Measurements from ENCODE around the gene CACNG7.

CACNG7 gene

DNA sequence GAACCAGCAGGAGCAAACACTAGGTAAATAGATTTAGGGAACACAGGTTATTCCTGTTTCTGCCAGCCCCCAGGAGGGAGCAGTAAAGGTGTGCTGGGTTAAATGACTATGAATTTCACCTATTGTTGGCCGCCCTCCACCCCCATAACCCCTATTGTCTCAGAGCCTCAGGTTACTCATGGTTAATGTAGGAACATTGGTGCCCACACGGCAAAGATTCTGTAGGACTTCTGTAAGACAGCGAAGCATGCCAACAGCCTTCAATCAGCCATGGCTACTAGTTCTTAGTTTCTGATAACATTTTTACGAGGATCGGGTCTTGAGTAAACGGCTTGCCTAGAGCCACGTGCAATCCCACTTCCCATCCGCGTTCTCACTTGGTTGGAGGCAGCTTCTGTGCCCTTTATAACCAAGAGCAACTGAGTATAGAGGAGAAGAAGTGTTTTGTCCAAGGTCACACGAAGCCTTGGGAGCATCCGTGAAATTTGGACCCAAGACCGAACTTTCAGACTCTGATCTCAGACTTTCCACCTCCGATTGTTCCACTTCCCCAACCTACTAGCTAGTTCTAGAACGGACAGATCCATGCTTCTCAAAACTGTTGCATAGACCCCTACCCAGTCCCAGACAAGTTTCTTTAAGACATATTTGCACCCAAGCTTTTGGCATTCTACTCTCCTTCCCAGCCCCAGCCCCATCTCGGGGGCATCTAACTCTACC, 48.5 kb downstream of the CACNG7 start:
- no peak for DNase-seq

DNA sequence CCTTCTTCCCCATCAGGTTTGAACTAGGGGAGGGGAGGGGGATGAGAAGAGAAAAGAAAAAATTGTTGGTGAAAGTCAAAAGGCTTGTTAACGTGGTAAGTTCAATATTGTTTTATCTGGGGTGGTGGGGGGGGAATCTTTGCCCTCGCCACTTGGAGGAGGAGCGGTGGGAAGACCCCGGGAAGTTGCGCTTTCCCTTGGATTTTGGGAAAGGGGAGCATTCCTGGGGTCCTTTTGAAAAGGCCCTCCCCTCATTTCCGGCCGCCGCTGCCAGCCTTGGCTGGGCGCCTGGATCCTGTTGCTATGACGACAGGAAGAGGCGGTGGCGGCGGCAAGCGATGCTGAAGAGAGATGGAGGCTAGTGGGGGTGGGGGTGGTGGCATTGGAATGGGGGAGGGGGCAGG, 49.1 kb downstream of the CACNG7 start:
- no peak for DNase-seq

DNA sequence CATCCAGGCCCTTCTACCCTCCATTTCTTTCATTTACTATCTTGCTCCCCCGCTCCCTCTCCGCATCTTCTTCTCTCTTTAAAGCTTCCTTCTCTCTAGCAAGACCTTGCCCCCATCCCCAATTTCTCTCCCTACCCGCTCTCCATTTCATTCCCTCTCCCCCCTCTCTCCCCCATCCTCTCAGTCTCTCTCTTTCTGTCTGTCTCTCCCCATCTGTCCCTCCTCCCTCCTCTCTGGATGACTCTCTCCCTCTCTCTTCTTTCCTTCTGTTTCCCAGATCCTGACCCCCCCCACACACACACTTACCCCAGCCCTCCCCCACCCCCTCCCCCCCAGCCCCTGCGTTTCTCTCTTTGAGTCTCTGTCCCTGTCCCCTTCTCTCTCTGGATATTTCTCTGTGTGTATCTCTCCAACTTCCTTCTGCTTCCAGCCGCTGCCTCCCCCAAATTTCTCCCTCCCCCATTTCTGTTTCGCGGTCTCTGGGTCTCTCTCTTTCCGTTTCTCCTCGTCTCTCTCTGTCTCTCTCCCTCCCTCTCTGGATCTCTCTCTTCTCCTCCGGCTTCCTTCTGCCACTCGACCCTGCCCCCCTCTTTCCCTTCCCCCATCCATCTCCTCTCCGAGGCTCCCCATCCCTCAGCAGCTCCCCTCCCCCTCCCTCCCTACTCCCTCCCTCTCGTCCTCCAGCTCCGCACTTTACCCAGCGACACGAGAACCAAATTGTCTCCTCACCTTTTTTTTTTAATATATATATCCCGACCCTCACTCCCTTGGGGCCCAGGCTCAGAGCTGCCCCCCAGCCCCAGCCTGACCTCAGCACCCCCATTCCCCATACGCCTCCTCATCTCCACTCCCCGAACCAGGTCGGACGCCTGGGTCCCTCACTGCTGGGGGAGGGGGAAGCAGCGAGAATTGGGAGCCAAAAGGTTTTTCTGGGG, 50.0 kb downstream of the CACNG7 start:
- DNase-seq = no peak

DNA sequence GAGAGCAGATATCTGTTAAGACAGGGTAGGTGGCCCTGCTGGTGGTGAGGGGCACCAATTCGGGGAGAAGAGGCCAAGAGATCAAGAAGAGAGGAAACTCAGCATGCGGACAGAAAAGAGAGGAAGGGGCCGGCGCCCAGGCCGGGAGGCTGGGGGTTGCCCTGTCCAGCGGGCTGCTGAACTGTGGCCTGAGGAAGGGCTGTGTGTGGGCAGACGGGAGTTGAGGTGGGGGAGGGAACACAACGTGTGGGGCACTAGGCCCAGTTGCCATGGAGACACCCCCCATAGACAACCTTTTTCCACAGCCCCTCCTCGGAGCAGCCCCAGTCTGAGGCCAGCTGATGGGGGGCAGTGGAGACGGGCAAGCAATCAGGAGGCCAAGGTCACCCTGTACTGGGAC, 51.1 kb downstream of the CACNG7 start:
- no peak for DNase-seq

DNA sequence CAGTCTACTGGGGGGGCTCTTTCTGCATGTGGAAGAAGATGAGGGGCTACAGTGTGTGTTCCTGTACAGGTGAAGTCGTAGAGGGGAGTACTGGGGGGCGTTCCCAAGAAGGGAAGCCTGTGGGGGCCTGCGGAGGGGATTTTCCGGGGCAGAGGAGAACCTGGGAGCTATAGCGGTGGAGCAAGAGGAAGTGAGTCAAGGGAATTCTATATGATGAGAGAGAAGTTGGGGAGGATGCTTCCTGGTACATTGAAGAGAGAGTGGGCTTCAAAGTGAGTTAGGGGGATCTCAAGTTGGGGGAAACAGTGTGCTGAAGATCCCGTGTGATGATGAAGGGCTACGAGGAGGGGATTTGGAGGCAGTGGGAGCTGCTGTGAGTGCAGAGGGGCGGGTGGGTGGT, 51.8 kb downstream of the CACNG7 start:
- DNase-seq = no peak

DNA sequence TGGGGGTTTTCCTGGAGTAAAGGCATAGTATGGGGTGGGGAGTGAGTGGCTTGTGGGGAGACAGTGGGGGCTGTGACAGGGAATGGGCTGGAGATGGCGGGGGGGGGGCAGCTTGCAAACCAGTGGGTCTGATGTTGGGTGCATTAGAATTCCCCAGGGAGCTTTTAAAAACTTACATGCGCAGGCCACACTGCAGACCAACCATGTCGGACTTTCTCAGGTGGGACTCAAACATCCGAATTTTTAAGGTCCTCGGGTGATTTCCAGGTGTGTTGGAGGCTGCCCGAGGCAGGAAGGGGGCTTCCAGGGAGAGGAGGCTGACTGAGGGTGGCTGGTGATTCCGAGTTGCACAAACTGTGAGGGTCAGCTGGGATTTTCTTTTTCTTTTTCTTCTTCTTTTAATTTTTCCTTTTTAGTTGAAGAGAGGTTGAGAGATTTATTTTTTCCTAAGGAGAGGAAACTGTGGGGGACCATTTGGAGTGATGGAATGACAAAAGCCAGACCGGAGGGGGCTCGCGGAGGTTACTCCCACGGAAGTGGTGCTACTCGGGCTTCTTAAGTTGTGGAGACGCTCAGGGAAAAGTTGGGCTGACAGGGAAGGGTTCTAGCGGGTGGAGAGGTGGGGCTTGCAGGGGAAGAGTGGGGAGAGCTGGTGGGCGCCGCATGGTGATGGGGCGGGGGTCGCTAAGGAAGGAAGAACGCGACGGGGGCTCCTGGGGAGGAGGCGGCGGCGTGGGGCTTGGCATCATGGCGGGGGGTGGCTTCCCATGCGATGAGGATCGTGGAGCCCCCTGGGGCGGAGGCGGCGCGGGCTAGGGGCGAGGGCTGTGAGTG, 52.7 kb downstream of the CACNG7 start:
- no peak for DNase-seq

DNA sequence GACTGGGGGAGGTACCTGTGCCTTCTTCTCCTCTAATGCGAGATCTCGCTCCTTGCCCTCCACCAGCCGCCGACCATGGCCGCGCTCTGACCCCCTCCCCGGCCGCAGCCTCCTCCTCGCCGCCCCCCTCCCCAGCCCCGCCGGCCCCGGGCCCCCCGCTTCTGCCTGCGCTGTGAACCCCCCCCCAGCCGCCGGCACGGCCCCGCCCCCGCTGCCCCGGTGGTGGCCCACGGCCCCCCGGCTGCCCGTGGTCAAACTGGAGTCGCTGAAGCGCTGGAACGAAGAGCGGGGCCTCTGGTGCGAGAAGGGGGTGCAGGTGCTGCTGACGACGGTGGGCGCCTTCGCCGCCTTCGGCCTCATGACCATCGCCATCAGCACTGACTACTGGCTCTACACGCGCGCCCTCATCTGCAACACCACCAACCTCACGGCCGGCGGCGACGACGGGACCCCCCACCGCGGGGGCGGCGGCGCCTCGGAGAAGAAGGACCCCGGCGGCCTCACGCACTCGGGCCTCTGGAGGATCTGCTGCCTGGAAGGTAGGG, 53.9 kb downstream of the CACNG7 start, which contains the start of gene CACNG8:
Gene CACNG8 (plus strand): TSS at position 51 of the 545 bp plus-strand sequence.
- no peak for DNase-seq

DNA sequence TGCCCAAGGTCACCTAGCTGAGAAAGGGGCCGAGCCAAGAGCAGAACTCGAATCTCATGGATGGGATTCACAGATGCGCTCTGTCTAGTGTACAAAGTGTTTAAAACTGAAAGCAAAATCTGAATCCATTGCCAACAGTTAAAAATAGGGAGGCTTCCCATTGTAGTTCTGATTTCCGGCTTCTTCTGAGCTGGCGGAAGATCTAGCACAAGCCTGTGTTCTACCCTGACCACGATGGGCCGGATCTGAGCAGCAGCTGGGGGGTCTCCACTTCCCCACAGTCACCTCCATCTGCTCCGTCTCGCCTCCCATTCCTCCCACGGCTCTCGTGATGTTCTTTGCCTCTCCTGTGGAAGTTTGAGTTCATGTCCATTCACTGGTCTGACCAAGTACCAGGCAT, 56.0 kb downstream of the CACNG7 start:
- DNase-seq = no peak

DNA sequence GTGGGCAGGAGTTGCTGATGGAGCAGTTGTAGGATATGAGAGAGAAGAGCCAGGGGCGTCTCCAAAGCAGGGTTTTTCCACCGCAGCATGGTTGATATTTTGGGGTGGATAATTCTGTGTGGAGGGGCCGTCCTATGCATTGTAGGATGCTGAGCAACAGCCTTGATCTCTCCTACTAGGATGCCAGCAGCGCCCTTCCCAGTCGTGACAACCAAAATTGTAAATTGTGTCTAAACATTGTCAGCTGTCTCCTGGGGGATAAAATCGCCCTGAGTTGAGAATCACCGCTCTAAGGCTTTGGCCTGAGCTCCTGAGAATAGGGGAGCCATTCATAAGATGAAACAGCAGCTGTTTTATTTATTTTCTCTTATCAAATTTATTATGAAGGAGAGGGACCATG, 57.9 kb downstream of the CACNG7 start:
- no peak for DNase-seq

DNA sequence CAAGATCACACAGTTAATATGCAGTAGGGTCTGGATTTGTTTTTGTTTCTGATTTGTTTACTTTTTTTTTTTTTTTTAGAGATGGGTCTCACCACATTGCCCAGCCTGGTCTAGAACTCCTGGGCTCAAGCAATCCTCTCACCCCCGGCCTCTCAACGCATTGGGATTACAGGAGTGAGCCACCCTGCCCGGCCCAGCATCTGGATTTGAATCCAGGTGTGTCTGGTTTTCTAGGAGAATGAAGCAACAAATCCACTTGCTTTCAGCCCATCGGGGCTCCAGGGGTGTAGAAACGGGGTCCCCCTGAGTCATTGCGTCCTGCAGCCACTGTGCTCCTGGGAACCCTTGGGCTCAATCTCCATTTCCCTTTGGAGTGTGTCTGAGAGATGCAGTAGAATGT, 60.3 kb downstream of the CACNG7 start:
- no peak for DNase-seq

DNA sequence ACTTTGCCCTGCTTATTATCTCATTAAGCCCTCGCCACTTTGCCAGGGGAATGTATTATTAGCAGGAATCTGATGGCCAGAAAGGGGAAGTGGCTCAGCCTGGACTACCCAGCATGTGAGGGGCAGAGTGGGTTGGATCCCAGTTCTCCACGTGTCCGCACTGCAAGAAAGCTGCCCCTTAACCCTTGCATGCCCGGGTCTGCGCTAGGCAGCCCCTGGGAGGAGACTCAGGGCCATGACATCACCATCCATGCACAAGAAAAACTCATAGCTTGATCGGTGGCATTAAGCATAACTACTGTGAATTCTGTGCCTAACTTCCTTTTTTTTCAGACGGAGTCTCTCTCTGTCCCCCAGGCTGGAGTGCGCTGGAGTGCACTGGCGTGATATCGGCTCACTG, 62.6 kb downstream of the CACNG7 start:
- DNase-seq = no peak

DNA sequence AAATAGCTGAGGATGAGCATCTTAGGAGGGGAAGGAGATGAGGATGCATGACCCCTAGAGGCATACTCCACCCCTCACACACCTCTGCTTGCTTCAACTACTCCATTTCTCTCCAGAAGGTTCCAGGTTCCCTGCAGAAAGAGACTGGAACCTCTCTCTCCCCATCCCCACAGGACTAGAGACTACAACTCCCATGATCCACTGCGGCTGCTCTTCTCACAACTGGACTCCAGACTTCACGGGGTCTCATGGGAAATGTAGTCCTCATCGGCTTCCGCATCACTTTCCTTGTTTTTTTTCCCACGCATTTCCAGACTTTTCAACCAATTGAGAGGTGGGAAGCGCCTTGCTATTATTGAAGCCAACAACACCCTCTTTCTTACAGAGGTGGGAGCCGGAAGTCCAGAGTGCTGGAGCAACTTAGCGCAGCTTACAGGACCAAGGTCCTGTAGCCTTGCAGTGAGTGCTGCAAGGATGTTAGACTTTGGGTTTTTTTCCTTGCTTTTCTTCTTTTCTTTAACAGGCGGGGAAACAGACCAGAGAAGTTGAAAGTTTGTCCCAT, 68.4 kb downstream of the CACNG7 start:
- peak; percentile 84 for DNase-seq

DNA sequence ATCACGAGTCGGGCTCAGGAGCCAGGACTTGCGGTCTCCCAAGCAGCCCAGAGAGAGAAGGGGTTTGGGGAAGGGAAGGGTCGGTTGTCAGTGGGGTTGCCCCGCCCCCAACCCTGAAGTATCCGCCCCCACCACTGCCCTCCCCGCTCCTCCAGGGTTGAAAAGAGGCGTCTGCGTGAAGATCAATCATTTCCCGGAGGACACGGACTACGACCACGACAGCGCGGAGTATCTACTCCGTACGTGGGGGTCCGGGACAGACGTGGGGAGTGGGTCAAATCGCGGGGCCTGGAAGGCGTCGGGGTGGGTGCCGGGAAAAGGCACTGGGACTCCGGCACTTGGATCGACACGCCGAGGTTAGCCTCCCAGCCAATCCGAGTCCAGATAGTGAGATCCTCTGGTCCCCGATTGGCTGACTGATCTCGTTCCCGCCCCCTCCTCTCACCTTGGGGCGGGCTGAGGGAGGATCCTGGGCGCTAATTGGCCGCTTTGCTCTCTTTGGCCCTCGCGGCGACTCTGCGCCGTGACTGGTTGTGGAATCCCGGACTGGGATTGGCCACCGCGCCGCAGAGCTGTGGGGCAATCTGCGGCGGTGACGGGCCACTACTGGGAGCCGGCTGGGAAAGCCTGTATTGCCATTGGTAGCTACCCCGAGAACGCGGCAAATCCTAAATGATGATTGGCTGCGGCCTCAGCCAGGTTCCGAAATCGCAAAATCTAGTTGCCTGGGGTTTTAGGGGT, 69.1 kb downstream of the CACNG7 start:
- DNase-seq = peak; percentile 72

DNA sequence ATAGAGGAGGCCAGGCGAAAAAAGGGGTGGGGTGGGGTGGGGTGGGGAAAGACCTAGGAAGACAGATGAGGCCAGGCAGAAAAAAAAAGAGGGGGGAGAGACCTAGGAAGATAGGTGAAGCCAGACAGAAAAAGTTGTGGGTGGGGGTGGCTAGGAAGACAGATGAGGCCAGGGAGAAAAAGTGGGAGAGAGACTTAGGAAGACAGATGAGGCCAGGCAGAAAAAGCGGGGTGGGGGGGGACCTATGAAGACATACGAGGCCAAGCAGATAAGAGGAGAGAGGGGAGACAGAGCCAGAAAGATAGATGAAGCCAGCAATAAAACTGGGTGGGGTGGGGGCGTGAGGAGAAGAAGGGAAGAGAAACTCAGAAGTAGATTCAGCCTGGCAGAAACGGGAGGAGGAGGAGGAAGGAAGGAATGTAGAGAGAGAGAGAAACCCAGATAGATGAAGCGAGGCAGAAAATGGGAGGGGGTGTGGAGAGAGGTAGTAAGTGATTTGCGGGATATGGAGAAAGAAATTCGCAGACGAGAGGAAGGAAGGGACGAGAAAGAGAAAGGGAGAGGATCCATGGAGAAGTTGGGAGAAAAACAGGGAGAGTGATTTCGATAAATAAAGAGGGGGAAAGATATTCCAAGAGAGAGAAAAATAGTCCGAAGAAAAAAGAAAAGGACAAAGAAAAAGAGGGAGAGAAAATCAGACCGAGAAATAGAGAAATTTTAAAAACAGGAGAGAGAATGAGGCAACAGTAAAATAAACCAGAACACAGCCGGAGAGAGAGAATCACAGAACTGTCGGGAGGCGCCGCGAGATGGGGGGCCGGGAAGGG, 70.1 kb downstream of the CACNG7 start:
- no peak for DNase-seq

DNA sequence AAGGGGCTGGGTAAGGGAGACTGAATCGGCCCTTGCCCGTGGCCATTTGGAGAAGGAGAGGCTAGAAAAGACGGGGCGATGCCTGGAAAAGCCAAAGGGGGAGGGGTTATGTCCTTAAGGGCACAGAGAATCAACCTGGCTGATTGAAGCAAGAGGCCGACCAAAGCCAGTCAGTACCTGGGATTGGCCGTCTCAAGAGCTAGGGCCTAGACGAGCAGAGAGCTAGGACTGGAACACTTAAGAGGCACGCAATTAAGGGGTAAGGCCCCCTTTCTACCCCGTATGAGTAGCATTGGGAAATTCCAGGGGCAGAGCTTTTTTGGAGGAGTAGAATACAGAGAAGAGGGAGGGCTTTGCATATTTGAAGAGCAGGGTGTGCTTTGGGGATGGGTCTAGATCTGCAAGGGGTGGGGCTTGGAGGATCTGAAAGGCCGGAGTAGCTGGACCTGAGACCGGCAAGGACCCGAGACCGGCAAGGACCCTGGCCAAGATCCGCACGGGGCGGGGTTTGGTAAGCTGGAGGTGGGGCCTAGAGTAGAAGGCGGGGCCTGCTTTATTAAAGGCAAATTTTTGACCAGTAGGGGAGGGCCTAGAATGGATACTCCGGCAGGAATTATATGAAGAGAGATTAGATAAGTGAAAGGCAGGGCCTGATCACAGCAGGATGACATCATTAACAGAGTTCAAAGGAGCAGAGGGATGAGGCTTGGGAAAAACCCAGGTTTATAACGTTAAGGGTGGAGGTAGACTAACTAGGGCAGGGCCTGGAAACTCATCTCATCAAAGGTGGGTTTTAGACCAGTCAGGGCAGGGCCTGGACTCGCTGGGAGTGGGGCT, 71.7 kb downstream of the CACNG7 start:
- DNase-seq = no peak

DNA sequence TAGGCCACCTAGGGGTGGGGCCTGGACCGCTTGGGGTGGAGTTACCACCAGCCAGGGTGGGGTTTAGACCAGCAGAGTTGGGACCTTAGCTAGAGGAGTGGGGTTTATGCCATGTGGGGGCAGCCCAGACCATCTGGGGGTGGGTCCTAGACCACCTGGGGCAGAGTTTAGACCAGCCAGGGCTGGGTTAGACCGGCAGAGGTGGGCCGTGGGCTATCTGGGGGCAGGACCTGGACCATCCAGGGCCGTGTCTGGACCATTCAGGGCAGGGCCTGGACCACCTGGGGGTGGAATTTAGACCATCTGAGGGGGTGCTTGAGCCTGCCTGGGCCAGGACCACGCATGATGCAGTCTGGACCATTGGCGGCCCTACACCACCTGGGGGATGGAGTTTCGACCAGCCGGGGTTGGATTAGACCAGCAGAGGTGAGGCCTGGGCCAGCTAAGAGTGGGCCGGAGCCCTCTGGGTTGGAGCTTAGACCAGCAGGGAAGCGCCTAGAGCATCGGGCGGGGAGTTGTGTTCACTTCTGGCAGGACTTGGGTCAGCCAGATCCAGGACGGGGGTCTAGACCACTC, 72.4 kb downstream of the CACNG7 start:
- no peak for DNase-seq

DNA sequence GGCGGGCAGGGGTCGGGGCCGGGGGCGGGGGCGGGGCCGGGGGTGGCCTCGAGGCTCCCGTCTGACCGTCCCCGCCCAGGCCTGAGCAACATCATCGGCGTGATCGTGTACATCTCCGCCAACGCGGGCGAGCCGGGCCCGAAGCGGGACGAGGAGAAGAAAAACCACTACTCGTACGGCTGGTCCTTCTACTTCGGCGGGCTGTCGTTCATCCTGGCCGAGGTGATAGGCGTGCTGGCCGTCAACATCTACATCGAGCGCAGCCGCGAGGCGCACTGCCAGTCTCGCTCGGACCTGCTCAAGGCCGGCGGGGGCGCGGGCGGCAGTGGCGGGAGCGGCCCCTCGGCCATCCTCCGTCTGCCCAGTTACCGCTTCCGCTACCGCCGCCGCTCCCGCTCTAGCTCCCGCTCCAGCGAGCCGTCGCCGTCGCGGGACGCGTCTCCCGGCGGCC, 72.9 kb downstream of the CACNG7 start:
- no peak for DNase-seq

DNA sequence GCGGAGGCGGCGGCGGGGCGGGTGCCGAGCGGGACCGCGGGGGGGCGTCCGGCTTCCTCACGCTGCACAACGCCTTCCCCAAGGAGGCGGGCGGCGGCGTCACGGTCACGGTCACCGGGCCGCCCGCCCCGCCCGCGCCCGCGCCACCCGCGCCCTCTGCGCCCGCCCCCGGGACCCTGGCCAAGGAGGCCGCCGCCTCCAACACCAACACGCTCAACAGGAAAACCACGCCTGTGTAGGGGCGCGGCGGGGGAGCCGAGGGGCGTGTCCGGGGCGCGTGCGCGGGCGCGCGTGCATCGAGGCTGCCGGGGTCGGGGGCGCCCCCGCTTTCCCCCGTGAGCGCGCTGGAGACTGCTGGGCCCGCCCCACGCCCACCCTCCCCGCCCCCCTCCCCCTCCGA, 73.5 kb downstream of the CACNG7 start:
- DNase-seq = no peak

Data from activated effector memory CD4-positive, alpha-beta T cell treated with anti-CD3 and anti-CD28 coated beads, Interleukin-2, amount 50 U/mL, for 16 hours (primary cell).